Stomach (tissue), 4 donors: ENCODE data around the gene KAT7.

ENCODE experiments used
- EP300 ChIP-seq: sonication (generic); formaldehyde crosslinking; IDR thresholded peaks from one replicate; pipeline ENCODE4 v1.6.1; 2017; ENCODE audit warnings: antibody characterized with exemption
- POLR2A ChIP-seq, 4 donors: fragments of 450-650 bp; IDR thresholded peaks; one replicate each; pipeline ENCODE4 v1.6.1; 2016; ENCODE audit warnings: antibody characterized with exemption in 4 of 4, control low read depth in 2 of 4, mild to moderate bottlenecking in 1 of 4, moderate library complexity in 1 of 4
- POLR2AphosphoS5 ChIP-seq, 3 donors: sonication (generic); formaldehyde crosslinking; IDR thresholded peaks; one replicate each; pipeline ENCODE4 v1.6.1; 2016; ENCODE audit warnings: antibody characterized with exemption in 3 of 3
- TF ChIP-seq, protein P1 (sequence below), 7 experiments: fragments of 450-650 bp in 4 of 7; fragments of 200-600 bp in 3 of 7; sonication (generic) in 3 of 7; IDR thresholded peaks; one replicate each; pipeline ENCODE4 v1.5.1; 2016 to 2019; ENCODE audit warnings: antibody characterized with exemption in 7 of 7, control low read depth in 2 of 7, mild to moderate bottlenecking in 1 of 7

DNA sequence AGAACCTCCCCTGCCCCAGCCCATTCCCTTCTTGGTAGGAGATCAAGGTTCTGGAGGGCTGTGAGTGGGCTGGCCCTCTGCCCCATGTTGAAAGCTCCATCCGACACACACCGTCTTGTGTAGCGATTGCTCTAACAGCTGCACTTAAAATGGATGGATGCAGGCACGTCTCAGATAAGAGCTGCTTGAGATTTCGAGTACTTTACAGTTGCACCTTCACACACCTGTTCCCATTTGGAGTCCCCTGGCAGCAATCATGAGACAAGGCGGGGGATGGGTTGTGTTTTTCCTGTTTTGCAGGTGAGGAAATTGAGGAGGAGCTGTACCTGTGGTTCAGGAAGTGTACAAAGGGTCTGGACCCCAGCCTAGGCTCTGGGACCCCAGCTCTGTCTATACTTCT, 85.0 kb downstream of the KAT7 start:
- TF ChIP-seq, protein P1, sequence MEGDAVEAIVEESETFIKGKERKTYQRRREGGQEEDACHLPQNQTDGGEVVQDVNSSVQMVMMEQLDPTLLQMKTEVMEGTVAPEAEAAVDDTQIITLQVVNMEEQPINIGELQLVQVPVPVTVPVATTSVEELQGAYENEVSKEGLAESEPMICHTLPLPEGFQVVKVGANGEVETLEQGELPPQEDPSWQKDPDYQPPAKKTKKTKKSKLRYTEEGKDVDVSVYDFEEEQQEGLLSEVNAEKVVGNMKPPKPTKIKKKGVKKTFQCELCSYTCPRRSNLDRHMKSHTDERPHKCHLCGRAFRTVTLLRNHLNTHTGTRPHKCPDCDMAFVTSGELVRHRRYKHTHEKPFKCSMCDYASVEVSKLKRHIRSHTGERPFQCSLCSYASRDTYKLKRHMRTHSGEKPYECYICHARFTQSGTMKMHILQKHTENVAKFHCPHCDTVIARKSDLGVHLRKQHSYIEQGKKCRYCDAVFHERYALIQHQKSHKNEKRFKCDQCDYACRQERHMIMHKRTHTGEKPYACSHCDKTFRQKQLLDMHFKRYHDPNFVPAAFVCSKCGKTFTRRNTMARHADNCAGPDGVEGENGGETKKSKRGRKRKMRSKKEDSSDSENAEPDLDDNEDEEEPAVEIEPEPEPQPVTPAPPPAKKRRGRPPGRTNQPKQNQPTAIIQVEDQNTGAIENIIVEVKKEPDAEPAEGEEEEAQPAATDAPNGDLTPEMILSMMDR (IDR thresholded peaks at IDR 0.05), result no peak
- TF ChIP-seq EP300 (no peak), POLR2A (IDR thresholded peaks at IDR 0.05) (no peak), POLR2AphosphoS5 (IDR thresholded peaks at IDR 0.05) (no peak)
